SU-DHL-6 (cell line): ENCODE measurements around the gene IQSEC3.

Experiments
- H2AFZ ChIP-seq: fragments of 200-600 bp; sonication (generic); 2 replicates; pipeline ENCODE4 v1.6.1; 2014; ENCODE audit warnings: low read depth, mild to moderate bottlenecking, moderate library complexity, mixed read lengths, antibody characterized with exemption, low read length; ENCODE audit not compliant: severe bottlenecking
- H3F3A ChIP-seq: fragments of 200-600 bp; shearing (Covaris generic); 2 replicates; pipeline ENCODE4 v1.6.0; 2016; ENCODE audit warnings: antibody characterized with exemption, mild to moderate bottlenecking; ENCODE audit not compliant: insufficient read depth
- H3K27ac ChIP-seq: fragments of 200-600 bp; sonication (generic); 2 replicates; pipeline ENCODE4 v1.5.1; 2016; ENCODE audit warnings: low read depth, mild to moderate bottlenecking, low read length, moderate library complexity, mixed read lengths
- H3K27me3 ChIP-seq: fragments of 200-600 bp; sonication (generic), shearing (Covaris generic); 2 replicates; pipeline ENCODE4 v1.6.0; 2014; ENCODE audit warnings: mild to moderate bottlenecking, low read length
- H3K36me3 ChIP-seq: fragments of 200-600 bp; sonication (generic); 2 replicates; pipeline ENCODE4 v1.6.1; 2014; ENCODE audit warnings: mild to moderate bottlenecking, low read length, mixed read lengths
- H3K4me2 ChIP-seq: fragments of 300-600, 200-600 bp; shearing (Covaris generic), sonication (generic); 2 replicates; pipeline ENCODE4 v1.6.0; 2014; ENCODE audit warnings: low read length, low read depth, mild to moderate bottlenecking; ENCODE audit not compliant: poor library complexity, severe bottlenecking
- H3K4me3 ChIP-seq: fragments of 200-600 bp; sonication (generic); 2 replicates; pipeline ENCODE4 v1.5.1; 2014; ENCODE audit warnings: antibody characterized with exemption, low read length, mild to moderate bottlenecking, mixed read lengths; ENCODE audit not compliant: insufficient read depth, poor library complexity, severe bottlenecking
- H3K79me2 ChIP-seq: fragments of 200-600 bp; sonication (generic); 2 replicates; pipeline ENCODE4 v1.6.1; 2014; ENCODE audit warnings: mild to moderate bottlenecking, low read length, moderate library complexity; ENCODE audit not compliant: insufficient read depth
- H3K9ac ChIP-seq: fragments of 200-600 bp; sonication (generic); 2 replicates; pipeline ENCODE4 v1.7.0; 2014; ENCODE audit warnings: mild to moderate bottlenecking, low read length
- H3K9me2 ChIP-seq: fragments of 200-600 bp; sonication (generic); replicated peaks from 2 replicates; pipeline ENCODE4 v1.6.1; 2014; ENCODE audit warnings: low read length; ENCODE audit not compliant: insufficient read depth
- H3K9me3 ChIP-seq: fragments of 200-600 bp; sonication (generic); 2 replicates; pipeline ENCODE4 v1.6.1; 2014; ENCODE audit warnings: low read length, mixed read lengths; ENCODE audit not compliant: insufficient read depth
- H4K20me1 ChIP-seq: fragments of 200-600 bp; sonication (generic); 2 replicates; pipeline ENCODE4 v1.6.1; 2014; ENCODE audit warnings: low read depth, mild to moderate bottlenecking, antibody characterized with exemption, low read length, moderate library complexity, mixed read lengths
- CTCF ChIP-seq: fragments of 200-600 bp; sonication (generic); IDR thresholded peaks from one replicate; pipeline ENCODE4 v1.5.1; 2017; ENCODE audit warnings: antibody characterized with exemption, mild to moderate bottlenecking, low read length, moderate library complexity; ENCODE audit not compliant: insufficient read depth, poor library complexity, severe bottlenecking
- EZH2phosphoT487 ChIP-seq: fragments of 200-600 bp; sonication (generic), shearing (Covaris generic); conservative IDR thresholded peaks from 2 replicates; pipeline ENCODE4 v1.6.1; 2018; ENCODE audit warnings: mild to moderate bottlenecking, antibody characterized with exemption, low read length, moderate library complexity, mixed read lengths

The IQSEC3 gene

GRCh38 chr12:174124-174523 lies 107.6 kb downstream of the IQSEC3 start:
- no peak overlapping the region for H3K4me2 ChIP-seq
- H3K27me3 ChIP-seq: no peaks in the 10 kb centered on the region
- H3K9me3 ChIP-seq: no peaks in the 10 kb centered on the region
- TF ChIP-seq CTCF (no peak), EZH2phosphoT487 (no peak)
- no peaks in the 10 kb centered on the region for H4K20me1 ChIP-seq
- no peaks in the 10 kb centered on the region for H3K9me2 ChIP-seq
- H3F3A ChIP-seq: no peaks in the 10 kb centered on the region
- no peak overlapping the region for H3K9ac ChIP-seq
- H3K79me2 ChIP-seq: no peaks in the 10 kb centered on the region
- no peak overlapping the region for H3K4me3 ChIP-seq
- no peak overlapping the region for H3K27ac ChIP-seq
- no peaks in the 10 kb centered on the region for H3K36me3 ChIP-seq
- no peak overlapping the region for H2AFZ ChIP-seq

GRCh38 chr12:174596-174995 lies 108.0 kb downstream of the IQSEC3 start:
- Histone ChIP-seq H3K27me3 (no peaks in the 10 kb centered on the region), H3K9me3 (no peaks in the 10 kb centered on the region), H3K27ac (no peak overlapping the region), H2AFZ (no peak overlapping the region), H3K9me2 (no peaks in the 10 kb centered on the region), H3K79me2 (no peaks in the 10 kb centered on the region), H4K20me1 (no peaks in the 10 kb centered on the region), H3K4me2 (no peak overlapping the region), H3F3A (no peaks in the 10 kb centered on the region), H3K36me3 (no peaks in the 10 kb centered on the region), H3K4me3 (no peak overlapping the region), H3K9ac (no peak overlapping the region)
- TF ChIP-seq EZH2phosphoT487 (no peak), CTCF (no peak)

- H2AFZ ChIP-seq: no peak overlapping the region
- H3K79me2 ChIP-seq: no peaks in the 10 kb centered on the region
- no peak for TF ChIP-seq EZH2phosphoT487
- TF ChIP-seq CTCF: no peak
- H3K9me3 ChIP-seq: no peaks in the 10 kb centered on the region
- H4K20me1 ChIP-seq: no peaks in the 10 kb centered on the region
- no peaks in the 10 kb centered on the region for H3K9me2 ChIP-seq
- H3K27ac ChIP-seq: no peak overlapping the region
- no peak overlapping the region for H3K4me3 ChIP-seq
- H3F3A ChIP-seq: no peaks in the 10 kb centered on the region
- no peaks in the 10 kb centered on the region for H3K36me3 ChIP-seq
- no peak overlapping the region for H3K9ac ChIP-seq
- H3K27me3 ChIP-seq: no peaks in the 10 kb centered on the region
- H3K4me2 ChIP-seq: no peak overlapping the region
These were observed 108.7 kb downstream of the IQSEC3 start for GRCh38 chr12:175250-175649.

- no peaks in the 10 kb centered on the region for H3K27me3 ChIP-seq
- H3K9me3 ChIP-seq: no peaks in the 10 kb centered on the region
- H3K79me2 ChIP-seq: no peaks in the 10 kb centered on the region
- no peak overlapping the region for H3K4me2 ChIP-seq
- no peak overlapping the region for H2AFZ ChIP-seq
- H3K9ac ChIP-seq: no peak overlapping the region
- no peaks in the 10 kb centered on the region for H3K9me2 ChIP-seq
- no peak overlapping the region for H3K27ac ChIP-seq
- H3F3A ChIP-seq: no peaks in the 10 kb centered on the region
- H3K4me3 ChIP-seq: no peak overlapping the region
- no peaks in the 10 kb centered on the region for H3K36me3 ChIP-seq
- no peaks in the 10 kb centered on the region for H4K20me1 ChIP-seq
- no peak for TF ChIP-seq CTCF
- no peak for TF ChIP-seq EZH2phosphoT487
These were observed 109.2 kb downstream of the IQSEC3 start for GRCh38 chr12:175759-176158.
